Thymus (tissue), 11 donors: Measurements from ENCODE around the gene DSE. TPM values are rescaled to one million over a fixed set of nuclear protein-coding genes. Genes with fewer than 3 reads are reported as not detected.

Experiments
- DNase-seq, 9 donors: peaks; one replicate each; pipeline ENCODE4 v3.0.0-alpha.2; 2013; ENCODE audit warnings: low spot score in 9 of 9, low read depth in 6 of 9, missing footprints in 1 of 9
- H3K27ac ChIP-seq, 2 donors: one replicate each; pipeline ENCODE4 v1.5.1; 2013; ENCODE audit warnings: control low read depth in 1 of 2, low read depth in 1 of 2, low read length in 1 of 2, mild to moderate bottlenecking in 1 of 2, moderate library complexity in 1 of 2
- H3K27me3 ChIP-seq, 2 donors: one replicate each; pipeline ENCODE4 v1.5.1; 2013; ENCODE audit warnings: low read length in 1 of 2; ENCODE audit not compliant: control insufficient read depth in 2 of 2, insufficient read depth in 1 of 2
- H3K36me3 ChIP-seq, 2 donors: one replicate each; pipeline ENCODE4 v1.5.1; 2013; ENCODE audit warnings: low read length in 1 of 2, mild to moderate bottlenecking in 1 of 2, moderate library complexity in 1 of 2; ENCODE audit not compliant: control insufficient read depth in 2 of 2, insufficient read depth in 2 of 2
- H3K4me1 ChIP-seq, 2 donors: one replicate each; pipeline ENCODE4 v1.5.1; 2013; ENCODE audit warnings: low read length in 2 of 2; ENCODE audit not compliant: control insufficient read depth in 2 of 2, insufficient read depth in 2 of 2
- H3K4me3 ChIP-seq, 2 donors: one replicate each; pipeline ENCODE4 v1.5.1; 2013; ENCODE audit warnings: low read length in 2 of 2, control low read depth in 1 of 2, mild to moderate bottlenecking in 1 of 2
- H3K9me3 ChIP-seq, 2 donors: one replicate each; pipeline ENCODE4 v1.5.1; 2013; ENCODE audit warnings: low read length in 1 of 2, mild to moderate bottlenecking in 1 of 2; ENCODE audit not compliant: control insufficient read depth in 2 of 2, insufficient read depth in 1 of 2
- WGBS: extraction: QIAGEN DNeasy Blood & Tissue Kit; methylation state at CpG from one replicate; pipeline ENCODE4 v1.1.7; 2013; 5-methylcytosine and 5-hydroxymethylcytosine counted together
- polyA plus RNA-seq: library from polyadenylated mRNA; stranded (reverse); fragments of 200-250 nt; gene quantifications from one replicate; pipeline ENCODE4 v1.2.3, GENCODE V29; 2013
- total RNA-seq: library from RNA; stranded (reverse); fragments of 120-200 nt; gene quantifications from one replicate; pipeline ENCODE4 v1.2.4, GENCODE V29; 2013
- donor health status: healthy.

Gene DSE
- total and polyA plus RNA-seq, 2 donors = 12.8 to 23.8 TPM

GRCh38 chr6:116376149-116376548 is 5.4 kb downstream of the DSE start:
- Histone ChIP-seq H3K36me3 (no peaks in the 10 kb centered on the region), H3K27ac (no peak overlapping the region)
- WGBS = 95% methylated on average over 4 of the region's 4 CpGs

GRCh38 chr6:116379764-116380163 is 9.0 kb downstream of the DSE start:
- Histone ChIP-seq H3K27me3 (no peaks in the 10 kb centered on the region), H3K27ac (no peak overlapping the region), H3K9me3 (no peaks in the 10 kb centered on the region), H3K4me1 (no peaks in the 10 kb centered on the region), H3K4me3 (no peak overlapping the region), H3K36me3 (no peaks in the 10 kb centered on the region)
- no peak for DNase-seq

More at GRCh38 chr6:116376149-116376548, 5.4 kb downstream of the DSE start:
- no peak for DNase-seq
- Histone ChIP-seq H3K4me1 (peaks cover 0 to 6% of the 10 kb centered on the region in 2 donors), H3K9me3 (no peaks in the 10 kb centered on the region), H3K27me3 (peaks cover 4 to 9% of the 10 kb centered on the region in 2 donors), H3K4me3 (no peak overlapping the region)

GRCh38 chr6:116380346-116380745 is 9.6 kb downstream of the DSE start:
- WGBS = 98% methylated on average over 1 of the region's 1 CpG
- H3K4me3 ChIP-seq = no peak overlapping the region
- H3K27ac ChIP-seq = no peak overlapping the region
- no peaks in the 10 kb centered on the region for H3K4me1 ChIP-seq
- DNase-seq = no peak
- no peaks in the 10 kb centered on the region for H3K27me3 ChIP-seq
- H3K9me3 ChIP-seq = no peaks in the 10 kb centered on the region
- H3K36me3 ChIP-seq = no peaks in the 10 kb centered on the region

GRCh38 chr6:116381000-116381399 is 10.3 kb downstream of the DSE start:
- Histone ChIP-seq H3K9me3 (no peaks in the 10 kb centered on the region), H3K36me3 (no peaks in the 10 kb centered on the region), H3K27me3 (no peaks in the 10 kb centered on the region), H3K27ac (no peak overlapping the region), H3K4me1 (no peaks in the 10 kb centered on the region), H3K4me3 (no peak overlapping the region)
- no peak for DNase-seq
- WGBS = 94% methylated on average over 3 of the region's 3 CpGs

- Histone ChIP-seq H3K9me3 (no peaks in the 10 kb centered on the region), H3K27me3 (no peaks in the 10 kb centered on the region), H3K4me1 (no peaks in the 10 kb centered on the region), H3K36me3 (no peaks in the 10 kb centered on the region), H3K27ac (no peak overlapping the region), H3K4me3 (no peak overlapping the region)
- 98% methylated on average over 1 of the region's 1 CpG for WGBS
- no peak for DNase-seq
These were observed 11.8 kb downstream of the DSE start for GRCh38 chr6:116382587-116382986.

GRCh38 chr6:116384727-116385458 is 14.1 kb downstream of the DSE start:
- no peak overlapping the region for H3K4me3 ChIP-seq
- no peaks in the 10 kb centered on the region for H3K9me3 ChIP-seq
- peak overlapping the region in 1 of 2 donors; percentile 3 for H3K27ac ChIP-seq
- H3K27me3 ChIP-seq = no peaks in the 10 kb centered on the region
- peaks cover 0 to under 1% of the 10 kb centered on the region in 2 donors for H3K4me1 ChIP-seq
- no peak for DNase-seq
- WGBS = 98% methylated on average over 3 of the region's 3 CpGs
- no peaks in the 10 kb centered on the region for H3K36me3 ChIP-seq

- Histone ChIP-seq H3K4me3 (no peak overlapping the region), H3K27ac (no peak overlapping the region), H3K4me1 (peaks cover 0 to 4% of the 10 kb centered on the region in 2 donors), H3K9me3 (no peaks in the 10 kb centered on the region), H3K27me3 (no peaks in the 10 kb centered on the region), H3K36me3 (no peaks in the 10 kb centered on the region)
- no peak for DNase-seq
- WGBS = 93% methylated on average over 1 of the region's 1 CpG
These were observed 14.7 kb downstream of the DSE start for GRCh38 chr6:116385459-116385802.

- H3K4me3 ChIP-seq = no peak overlapping the region
- no peak for DNase-seq
- H3K4me1 ChIP-seq = peaks cover 0 to 7% of the 10 kb centered on the region in 2 donors
- H3K27me3 ChIP-seq = no peaks in the 10 kb centered on the region
- H3K36me3 ChIP-seq = no peaks in the 10 kb centered on the region
- H3K9me3 ChIP-seq = no peaks in the 10 kb centered on the region
- H3K27ac ChIP-seq = no peak overlapping the region
These were observed 15.2 kb downstream of the DSE start for GRCh38 chr6:116385921-116386320.

GRCh38 chr6:116386581-116387299 is 16.0 kb downstream of the DSE start:
- Histone ChIP-seq H3K4me1 (peaks cover 0 to 7% of the 10 kb centered on the region in 2 donors), H3K4me3 (no peak overlapping the region), H3K27me3 (no peaks in the 10 kb centered on the region), H3K36me3 (no peaks in the 10 kb centered on the region), H3K27ac (peak overlapping the region in 1 of 2 donors; percentile 25), H3K9me3 (no peaks in the 10 kb centered on the region)
- no peak for DNase-seq
- 94% methylated on average over 4 of the region's 4 CpGs for WGBS
